Naive thymus-derived CD4-positive, alpha-beta T cell (primary cell): ENCODE measurements around the gene STK36. TPM values are rescaled to one million over a fixed set of nuclear protein-coding genes. Genes with fewer than 3 reads are reported as not detected.
A peak's percentile ranks its signal among the peaks of the same experiment; 100 is the strongest.

Experiments used
- ATAC-seq: fragments of 150-1000 bp; cut with Tn5 transposase; 2 replicates; pipeline ENCODE4 v1.10.0; 2021; ENCODE audit warnings: mild to moderate bottlenecking, moderate library complexity
- CTCF ChIA-PET: fragments of 350-600 bp; sonication (Branson Sonifier 250); formaldehyde crosslinking; loops from one replicate; lab custom pipeline; 2021; ENCODE audit warnings: antibody characterized with exemption; lab: Charles Lee
- POLR2A ChIA-PET: fragments of 350-600 bp; sonication (Branson Sonifier 250); formaldehyde crosslinking; loops from one replicate; lab custom pipeline; 2021; ENCODE audit warnings: antibody characterized with exemption, inconsistent platforms; lab: Charles Lee
- DNase-seq, 9 donors: peaks; one replicate each; pipeline versions ENCODE4 v3.0.0 to v3.0.0-alpha.2; 2020 to 2022; ENCODE audit warnings: mixed read lengths in 1 of 9
- H3K27ac ChIP-seq: one replicate; pipeline ENCODE4 v1.7.0; 2013; ENCODE audit warnings: mild to moderate bottlenecking, low read depth, low read length, moderate library complexity
- H3K27me3 ChIP-seq, 2 donors: one replicate each; pipeline ENCODE4 v1.7.0; 2013; ENCODE audit warnings: low read length in 2 of 2, mild to moderate bottlenecking in 2 of 2, moderate library complexity in 2 of 2; ENCODE audit not compliant: control insufficient read depth in 2 of 2, insufficient read depth in 2 of 2
- H3K36me3 ChIP-seq, 3 experiments: 1 replicate in 2 of 3; 2 replicates in 1 of 3; pipeline ENCODE4 v1.7.0; 2013; ENCODE audit warnings: low read length in 3 of 3, mild to moderate bottlenecking in 3 of 3, moderate library complexity in 1 of 3; ENCODE audit not compliant: insufficient read depth in 3 of 3, control insufficient read depth in 2 of 3
- H3K4me1 ChIP-seq, 2 donors: one replicate each; pipeline ENCODE4 v1.7.0; 2013; ENCODE audit warnings: low read length in 2 of 2, mild to moderate bottlenecking in 2 of 2, moderate library complexity in 1 of 2; ENCODE audit not compliant: control insufficient read depth in 2 of 2, insufficient read depth in 2 of 2
- H3K4me3 ChIP-seq: 2 replicates; pipeline ENCODE4 v1.7.0; 2013; ENCODE audit warnings: mild to moderate bottlenecking, low read length
- H3K9me3 ChIP-seq, 3 experiments: 1 replicate in 2 of 3; 2 replicates in 1 of 3; pipeline ENCODE4 v1.7.0; 2013; ENCODE audit warnings: low read length in 3 of 3; ENCODE audit not compliant: control insufficient read depth in 2 of 3
- H3K27ac Mint-ChIP-seq, 9 donors: one replicate each; pipeline ENCODE4 v1.8.0; 2020 to 2022; ENCODE audit warnings: mixed read lengths in 9 of 9, mild to moderate bottlenecking in 8 of 9, moderate library complexity in 5 of 9, inconsistent platforms in 2 of 9
- H3K27me3 Mint-ChIP-seq, 5 donors: one replicate each; pipeline ENCODE4 v1.8.0; 2021 to 2022; ENCODE audit warnings: mixed read lengths in 5 of 5, mild to moderate bottlenecking in 1 of 5
- H3K36me3 Mint-ChIP-seq, 5 donors: one replicate each; pipeline ENCODE4 v1.8.0; 2020 to 2022; ENCODE audit warnings: mixed read lengths in 5 of 5, mild to moderate bottlenecking in 3 of 5, inconsistent platforms in 1 of 5
- H3K4me1 Mint-ChIP-seq, 7 donors: one replicate each; pipeline ENCODE4 v1.8.0; 2020 to 2022; ENCODE audit warnings: mixed read lengths in 7 of 7, mild to moderate bottlenecking in 3 of 7, inconsistent platforms in 1 of 7
- H3K4me3 Mint-ChIP-seq, 10 donors: one replicate each; pipeline ENCODE4 v1.8.0; 2020 to 2022; ENCODE audit warnings: mild to moderate bottlenecking in 10 of 10, mixed read lengths in 10 of 10, moderate library complexity in 6 of 10, inconsistent platforms in 2 of 10
- H3K9me3 Mint-ChIP-seq, 11 donors: one replicate each; pipeline ENCODE4 v1.8.0; 2020 to 2022; ENCODE audit warnings: mixed read lengths in 11 of 11, mild to moderate bottlenecking in 4 of 11, inconsistent platforms in 1 of 11, moderate library complexity in 1 of 11
- intact Hi-C, 2 donors: fragments of 100-400 bp; cut with micrococcal nuclease; formaldehyde crosslinking; loops; one replicate each; pipeline ENCODE4 v1.15.1; 2023
- polyA plus RNA-seq, 2 donors: library from polyadenylated mRNA; unstranded; fragments of 300-500 nt; fragmentation: Illumina TruSeq; gene quantifications; one replicate each; pipeline ENCODE4 v1.2.3, GENCODE V29; 2021
- total RNA-seq, 6 experiments: library from RNA in 5 of 6; stranded (reverse) in 5 of 6; gene quantifications; 1 replicate in 5 of 6; 2 replicates in 1 of 6; pipeline ENCODE4 v1.2.3 and lab custom pipeline; 2021 to 2026

The STK36 gene
- total and polyA plus RNA-seq, 7 experiments from 2014 or later, result 2.6 to 28.1 (median 19.0) TPM

GRCh38 chr2:218710687-218711549 is 39.0 kb downstream of the STK36 start, which contains the start of gene TTLL4:
TSS of gene TTLL4 (plus strand) at chr2:218710835. CDS start at chr2:218737677, 26,842 bp downstream.
- Mint-ChIP-seq H3K36me3 (peaks cover 0 to 4% (median 2%) of the 10 kb centered on the region in 5 donors), H3K9me3 (peaks cover 0 to 3% (median 0%) of the 10 kb centered on the region in 11 donors), H3K4me1 (peaks cover 17 to 31% (median 19%) of the 10 kb centered on the region in 7 donors), H3K27ac (peak within 1 kb of the TSS; percentile 58 to 96 (median 90)), H3K27me3 (peaks cover 0 to 7% (median 0%) of the 10 kb centered on the region in 5 donors), H3K4me3 (peak within 1 kb of the TSS; percentile 91 to 99 (median 97))
- CTCF ChIA-PET, result interaction anchor here (0.8 to 1.7 kb wide), 5 partner anchors 11 to 186 kb away, joined by 3 to 8 read pairs (median 5); partner anchors contain the start of genes BCS1L, RNF25, STK36 and ZNF142
- DNase-seq (peak; percentile 98 to 99 (median 99)), ATAC-seq (peak; percentile 99)
- POLR2A ChIA-PET, result interaction anchor here (0.6 to 2.8 kb wide), 4 partner anchors 11 to 62 kb away, joined by 3 to 11 read pairs (median 6); partner anchors contain the start of genes BCS1L, RNF25, STK36 and ZNF142
- H3K9me3 ChIP-seq, result no peaks in the 10 kb centered on the region
- intact Hi-C loops, result loop anchor here (1.0 to 5.0 kb wide), 28 partner anchors 18 to 886 kb away; partner anchors contain the start of genes AAMP (in 2 of the 2), ARPC2 (in 2 of the 2), BCS1L (in 2 of the 2) and CNOT9 (in 2 of the 2)
- peaks cover 8% of the 10 kb centered on the region in 2 donors for H3K4me1 ChIP-seq
- H3K27ac ChIP-seq, result peak within 1 kb of the TSS; percentile 86
- H3K4me3 ChIP-seq, result peak within 1 kb of the TSS; percentile 79
- H3K27me3 ChIP-seq, result no peaks in the 10 kb centered on the region
- H3K36me3 ChIP-seq, result no peaks in the 10 kb centered on the region

DNA sequence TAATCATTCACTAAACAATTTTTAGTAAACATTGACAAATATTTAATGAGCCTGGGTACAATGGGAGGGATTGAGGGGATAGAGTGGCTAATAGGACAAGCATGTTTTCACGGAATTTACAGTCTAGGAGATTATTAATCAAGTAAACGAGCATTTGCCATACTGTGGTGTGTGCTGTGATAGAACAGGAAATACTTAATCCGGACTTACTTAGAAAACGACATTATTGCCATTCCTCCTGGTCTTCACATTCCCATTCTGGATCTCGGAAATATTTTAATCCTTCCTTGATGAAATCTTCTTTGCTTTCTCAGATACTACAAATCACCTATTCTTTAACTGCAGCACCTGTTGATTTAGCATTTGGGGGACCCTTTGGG is 39.7 kb downstream of the STK36 start:
- Mint-ChIP-seq H3K27me3 (peaks cover 0 to under 1% (median 0%) of the 10 kb centered on the region in 5 donors), H3K9me3 (peaks cover 0 to 3% (median 0%) of the 10 kb centered on the region in 11 donors), H3K36me3 (peaks cover 0 to 4% (median 4%) of the 10 kb centered on the region in 5 donors), H3K27ac (peak overlapping the region; percentile 58 to 96 (median 90)), H3K4me3 (peak overlapping the region; percentile 91 to 99 (median 97)), H3K4me1 (peaks cover 17 to 31% (median 19%) of the 10 kb centered on the region in 7 donors)
- no peak for DNase-seq
- ChIA-PET CTCF (interaction anchor here (1.2 kb wide), 1 partner anchor 136 kb away, joined by 3 read pairs; no protein-coding TSS in a partner anchor), POLR2A (interaction anchor here (1.1 kb wide), 1 partner anchor 63 kb away, joined by 3 read pairs; no protein-coding TSS in a partner anchor)
- Histone ChIP-seq H3K4me1 (peaks cover 8% of the 10 kb centered on the region in 2 donors), H3K4me3 (peak overlapping the region; percentile 79), H3K36me3 (no peaks in the 10 kb centered on the region), H3K27ac (peak overlapping the region; percentile 86), H3K9me3 (no peaks in the 10 kb centered on the region), H3K27me3 (no peaks in the 10 kb centered on the region)
- intact Hi-C loops, result loop anchor here (2.0 to 5.0 kb wide), 12 partner anchors 17 to 885 kb away; partner anchors contain the start of genes CHPF (in 1 of the 2), CNPPD1 (in 1 of the 2), GLB1L (in 1 of the 2) and GMPPA (in 1 of the 2)
- no peak for ATAC-seq

GRCh38 chr2:218713922-218714321 is 42.0 kb downstream of the STK36 start:
- Mint-ChIP-seq H3K4me1 (peaks cover 17 to 28% (median 19%) of the 10 kb centered on the region in 7 donors), H3K9me3 (peaks cover 0 to 3% (median 0%) of the 10 kb centered on the region in 11 donors), H3K27ac (peak overlapping the region in 1 of 9 donors; percentile 48), H3K27me3 (no peaks in the 10 kb centered on the region), H3K36me3 (peaks cover 0 to 8% (median 4%) of the 10 kb centered on the region in 5 donors), H3K4me3 (no peak overlapping the region)
- DNase-seq (no peak), ATAC-seq (no peak)
- intact Hi-C loops, result loop anchor here (5.0 kb wide), 5 partner anchors 183 to 533 kb away; partner anchors contain the start of genes CNPPD1 (in 1 of the 2), GLB1L (in 1 of the 2), NHEJ1 (in 1 of the 2) and RETREG2 (in 1 of the 2)
- H3K4me1 ChIP-seq, result peaks cover 8% of the 10 kb centered on the region in 2 donors
- ChIA-PET POLR2A (no interaction called here), CTCF (no interaction called here)
- no peak overlapping the region for H3K4me3 ChIP-seq
- H3K27me3 ChIP-seq, result no peaks in the 10 kb centered on the region
- no peaks in the 10 kb centered on the region for H3K9me3 ChIP-seq
- H3K36me3 ChIP-seq, result no peaks in the 10 kb centered on the region
- no peak overlapping the region for H3K27ac ChIP-seq

DNA sequence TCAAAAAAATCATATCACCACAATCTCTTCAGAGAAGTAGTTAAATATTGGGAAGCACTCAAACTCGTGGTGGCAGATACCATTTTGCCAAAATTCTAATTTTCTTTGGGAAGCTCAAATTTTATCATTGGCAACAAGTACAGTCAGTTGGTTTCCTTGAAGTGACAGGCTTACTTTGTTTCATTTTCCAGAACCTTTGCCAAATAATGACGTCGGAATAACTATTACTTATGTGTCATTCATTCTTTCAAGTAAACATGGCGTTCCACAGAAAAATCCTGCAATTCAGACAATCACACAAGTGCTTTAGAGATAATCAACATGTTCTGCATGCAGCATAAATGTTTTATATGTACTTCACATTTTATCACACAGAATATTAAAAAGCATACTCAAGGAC is 44.2 kb downstream of the STK36 start:
- Mint-ChIP-seq H3K4me1 (peaks cover 18 to 33% (median 22%) of the 10 kb centered on the region in 7 donors), H3K36me3 (peaks cover 0 to 15% (median 9%) of the 10 kb centered on the region in 5 donors), H3K27me3 (no peaks in the 10 kb centered on the region), H3K4me3 (no peak overlapping the region), H3K27ac (no peak overlapping the region), H3K9me3 (peaks cover 0 to 1% (median 0%) of the 10 kb centered on the region in 11 donors)
- no peak for DNase-seq
- no peaks in the 10 kb centered on the region for H3K27me3 ChIP-seq
- H3K9me3 ChIP-seq, result no peaks in the 10 kb centered on the region
- no peak overlapping the region for H3K4me3 ChIP-seq
- CTCF ChIA-PET, result no interaction called here
- POLR2A ChIA-PET, result no interaction called here
- intact Hi-C loops, result no loop called here
- H3K36me3 ChIP-seq, result no peaks in the 10 kb centered on the region
- no peak for ATAC-seq
- H3K4me1 ChIP-seq, result peaks cover 8% of the 10 kb centered on the region in 2 donors
- no peak overlapping the region for H3K27ac ChIP-seq

DNA sequence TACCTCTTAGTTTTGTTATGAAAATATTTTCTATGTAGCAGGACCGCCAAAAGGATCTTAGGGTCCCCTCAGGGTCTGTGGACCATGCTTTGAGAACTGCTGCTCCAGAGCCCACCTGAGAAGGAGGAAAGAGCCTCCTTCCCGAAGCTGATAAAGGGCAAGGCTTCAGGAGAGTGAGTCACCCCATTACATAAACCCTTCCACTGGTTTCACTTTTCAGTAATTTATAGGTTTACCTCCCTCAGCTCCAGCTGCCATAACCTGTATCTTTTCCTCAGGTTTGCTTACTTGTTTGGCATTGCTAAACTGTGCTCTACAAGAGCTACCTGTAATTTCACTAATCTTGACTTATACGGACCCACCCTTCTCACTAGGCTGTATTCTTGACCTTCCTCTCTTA is 45.4 kb downstream of the STK36 start:
- peaks cover 0 to 1% (median 0%) of the 10 kb centered on the region in 11 donors for H3K9me3 Mint-ChIP-seq
- H3K4me3 Mint-ChIP-seq, result no peak overlapping the region
- intact Hi-C loops, result no loop called here
- H3K36me3 Mint-ChIP-seq, result peaks cover 0 to 15% (median 9%) of the 10 kb centered on the region in 5 donors
- Histone ChIP-seq H3K9me3 (no peaks in the 10 kb centered on the region), H3K4me1 (no peaks in the 10 kb centered on the region), H3K27ac (no peak overlapping the region), H3K4me3 (no peak overlapping the region), H3K36me3 (no peaks in the 10 kb centered on the region), H3K27me3 (no peaks in the 10 kb centered on the region)
- no peak for DNase-seq
- ChIA-PET POLR2A (no interaction called here), CTCF (no interaction called here)
- H3K4me1 Mint-ChIP-seq, result peaks cover 7 to 23% (median 11%) of the 10 kb centered on the region in 7 donors
- no peaks in the 10 kb centered on the region for H3K27me3 Mint-ChIP-seq
- H3K27ac Mint-ChIP-seq, result no peak overlapping the region
- ATAC-seq, result no peak

- Histone ChIP-seq H3K27ac (no peak overlapping the region), H3K27me3 (no peaks in the 10 kb centered on the region), H3K36me3 (no peaks in the 10 kb centered on the region), H3K4me3 (no peak overlapping the region), H3K4me1 (no peaks in the 10 kb centered on the region), H3K9me3 (no peaks in the 10 kb centered on the region)
- Mint-ChIP-seq H3K4me1 (peaks cover 14 to 23% (median 18%) of the 10 kb centered on the region in 7 donors), H3K9me3 (peaks cover 0 to 1% (median 0%) of the 10 kb centered on the region in 11 donors), H3K36me3 (peaks cover 0 to 15% (median 12%) of the 10 kb centered on the region in 5 donors), H3K4me3 (no peak overlapping the region), H3K27ac (no peak overlapping the region), H3K27me3 (no peaks in the 10 kb centered on the region)
- CTCF ChIA-PET, result no interaction called here
- no peak for ATAC-seq
- POLR2A ChIA-PET, result no interaction called here
- DNase-seq, result no peak
- intact Hi-C loops, result no loop called here
Measured at GRCh38 chr2:218718058-218718457, 46.2 kb downstream of the STK36 start.
